ENCODE measurements around the gene TBC1D20. TPM values are rescaled to one million over a fixed set of nuclear protein-coding genes. Genes with fewer than 3 reads are reported as not detected.

The TBC1D20 gene
- total RNA-seq, 1 donor from 2014 or later, result 26.5 TPM

- intact Hi-C loops (cut with DNase I), result loop anchor here (2.0 kb wide), 1 partner anchor 18 kb away; the partner anchor contains the start of gene TBC1D20
- DNase-seq (ENCODE audit: low spot score), result no peak
Observed at GRCh38 chr20:444862-445426, 17.4 kb downstream of the TBC1D20 start.

- no peak for DNase-seq (ENCODE audit: low spot score)
- intact Hi-C loops (cut with DNase I), result loop anchor here (2.0 kb wide), 1 partner anchor 19 kb away; the partner anchor contains the start of gene TBC1D20
Observed at GRCh38 chr20:444117-444516, 18.2 kb downstream of the TBC1D20 start.

DNA sequence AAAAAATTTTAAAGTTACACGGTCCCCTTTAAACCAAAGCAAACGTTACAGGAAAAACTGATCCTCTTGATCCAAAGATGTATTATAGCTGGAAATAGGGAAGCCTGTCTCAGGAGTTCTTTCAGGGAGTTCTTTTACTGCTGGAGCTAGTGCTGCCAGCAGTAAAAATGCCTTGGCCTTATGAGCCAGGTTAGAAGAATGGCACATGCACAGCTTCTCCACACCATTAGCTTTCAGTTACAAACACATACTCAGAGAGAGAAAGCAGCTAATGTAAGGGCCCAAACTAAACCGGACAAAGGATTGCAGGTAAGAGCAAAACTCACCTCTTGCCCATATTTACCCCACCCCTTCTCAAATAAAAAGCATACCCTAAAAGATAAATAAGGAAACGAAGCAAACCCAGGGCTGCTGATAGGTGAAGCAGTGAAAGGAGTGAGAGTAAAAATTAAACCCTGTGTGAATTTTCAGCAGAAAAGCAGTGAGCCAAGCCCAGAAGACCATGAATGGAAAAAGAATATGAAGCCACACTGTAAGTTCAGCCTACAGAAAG lies 19.0 kb downstream of the TBC1D20 start:
- intact Hi-C loops (cut with DNase I), result no loop called here
- no peak for DNase-seq (ENCODE audit: low spot score)

DNA sequence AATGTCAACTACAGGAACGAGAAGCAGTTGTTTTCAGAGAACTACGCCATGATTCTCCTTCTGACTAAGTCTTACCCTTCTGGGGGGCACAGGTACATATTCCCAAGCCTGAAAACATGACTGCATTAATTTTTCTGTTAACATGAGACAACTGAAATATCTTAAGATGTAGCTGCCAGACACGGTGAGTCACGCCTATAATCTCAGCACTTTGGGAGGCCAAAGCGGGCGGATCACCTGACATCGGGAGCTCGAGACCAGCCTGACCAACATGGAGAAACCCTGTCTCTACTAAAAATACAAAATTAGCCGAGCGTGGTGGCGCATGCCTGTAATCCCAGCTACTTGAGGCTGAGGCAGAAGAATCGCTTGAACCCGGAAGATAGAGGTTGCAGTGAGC lies 21.7 kb downstream of the TBC1D20 start:
- intact Hi-C loops (cut with DNase I), result no loop called here
- no peak for DNase-seq (ENCODE audit: low spot score)

- no peak for DNase-seq (ENCODE audit: low spot score)
- intact Hi-C loops (cut with DNase I), result no loop called here
Observed at GRCh38 chr20:440148-440547, 22.2 kb downstream of the TBC1D20 start.

DNA sequence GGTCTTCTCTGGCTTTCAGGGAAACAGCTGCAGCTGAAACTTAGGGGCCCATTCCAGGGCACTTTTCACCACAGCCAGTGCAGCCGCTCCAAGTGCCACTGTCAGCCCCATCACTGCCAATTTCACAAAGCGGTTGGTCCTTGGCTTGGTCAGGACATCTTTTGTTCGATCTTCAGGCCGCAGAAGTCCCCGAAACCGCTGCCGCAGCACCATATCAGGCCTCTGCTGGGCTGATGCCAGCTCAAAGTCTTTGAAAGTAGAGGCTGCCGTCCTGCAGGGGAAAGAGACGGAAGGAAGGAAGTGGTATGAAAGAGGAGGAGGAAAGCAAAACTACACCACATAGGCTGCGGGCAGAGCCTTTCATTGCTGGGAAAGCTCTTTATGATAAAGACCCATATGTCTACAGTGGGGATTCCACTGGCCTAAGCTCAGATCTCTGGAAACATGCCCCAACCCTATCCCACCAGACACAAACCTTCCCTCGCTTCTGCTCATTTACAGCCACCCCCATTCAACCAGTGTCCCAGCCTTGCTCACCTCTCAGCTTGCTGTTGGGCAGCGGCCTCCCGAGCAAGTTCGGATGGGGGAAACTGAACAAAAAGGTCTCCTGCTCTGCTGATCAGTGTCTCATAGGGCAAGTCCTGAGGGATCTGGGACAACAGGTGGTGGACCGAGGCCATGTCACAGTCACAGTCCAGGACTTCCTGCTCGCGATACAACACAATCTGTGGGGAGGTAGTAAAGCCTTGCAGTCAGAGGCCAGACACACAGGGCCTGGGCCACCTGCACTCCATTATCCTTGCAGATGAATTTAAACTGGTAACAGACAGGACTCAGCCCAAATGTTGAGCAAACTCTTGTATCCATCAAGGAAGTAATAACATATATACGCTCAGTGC lies 23.5 kb downstream of the TBC1D20 start:
- intact Hi-C loops (cut with DNase I), result no loop called here
- no peak for DNase-seq (ENCODE audit: low spot score)

- intact Hi-C loops (cut with DNase I), result no loop called here
- DNase-seq (ENCODE audit: low spot score), result no peak
Observed at GRCh38 chr20:437787-438486, 24.4 kb downstream of the TBC1D20 start.

DNA sequence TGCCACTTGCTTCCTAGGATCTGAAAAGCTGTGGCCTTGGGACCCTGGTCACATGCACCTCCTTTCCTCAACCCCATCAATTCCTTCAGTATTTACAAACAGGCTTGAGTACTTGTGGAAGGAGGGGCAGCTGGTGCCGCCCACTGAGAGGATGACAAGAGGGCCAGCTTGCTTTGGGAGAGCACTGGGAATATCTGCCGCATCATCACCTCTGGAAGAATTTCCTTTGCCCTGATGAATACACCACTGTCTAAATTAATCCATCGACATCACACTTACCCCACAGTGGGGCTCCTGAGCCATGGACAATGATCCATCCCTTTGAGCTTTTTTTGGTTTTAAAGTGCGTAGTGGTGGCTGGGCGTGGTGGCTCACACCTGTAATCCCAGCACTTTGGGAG lies 25.9 kb downstream of the TBC1D20 start:
- intact Hi-C loops (cut with DNase I), result no loop called here
- DNase-seq (ENCODE audit: low spot score), result no peak

- intact Hi-C loops (cut with DNase I), result no loop called here
- no peak for DNase-seq (ENCODE audit: low spot score)
Observed at GRCh38 chr20:435558-435957, 26.8 kb downstream of the TBC1D20 start.

- intact Hi-C loops (cut with DNase I), result loop anchor here (5.0 kb wide), 1 partner anchor 83 kb away; no protein-coding TSS in a partner anchor
- DNase-seq (ENCODE audit: low spot score), result no peak
Observed at GRCh38 chr20:434661-435419, 27.5 kb downstream of the TBC1D20 start.

DNA sequence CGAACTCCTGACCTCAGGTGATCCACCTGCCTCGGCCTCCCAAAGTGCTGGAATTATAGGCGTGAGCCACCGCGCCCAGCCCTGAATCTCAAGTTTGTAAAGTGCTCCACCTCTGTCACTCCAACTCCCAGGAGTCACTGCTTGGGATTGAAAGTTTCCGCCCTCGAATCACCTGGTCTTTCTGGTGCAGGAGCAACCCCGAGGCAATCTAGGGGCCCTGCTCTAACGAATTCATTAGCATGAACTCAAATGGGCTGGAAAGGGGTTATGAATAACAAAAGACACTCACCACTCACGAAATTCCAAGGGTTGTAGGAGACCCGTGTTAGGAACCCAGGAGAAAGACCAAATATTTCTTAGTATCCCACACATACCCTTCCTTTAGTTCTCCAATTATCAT lies 28.1 kb downstream of the TBC1D20 start:
- intact Hi-C loops (cut with DNase I), result loop anchor here (5.0 kb wide), 1 partner anchor 82 kb away; no protein-coding TSS in a partner anchor
- DNase-seq (ENCODE audit: low spot score), result no peak

DNA sequence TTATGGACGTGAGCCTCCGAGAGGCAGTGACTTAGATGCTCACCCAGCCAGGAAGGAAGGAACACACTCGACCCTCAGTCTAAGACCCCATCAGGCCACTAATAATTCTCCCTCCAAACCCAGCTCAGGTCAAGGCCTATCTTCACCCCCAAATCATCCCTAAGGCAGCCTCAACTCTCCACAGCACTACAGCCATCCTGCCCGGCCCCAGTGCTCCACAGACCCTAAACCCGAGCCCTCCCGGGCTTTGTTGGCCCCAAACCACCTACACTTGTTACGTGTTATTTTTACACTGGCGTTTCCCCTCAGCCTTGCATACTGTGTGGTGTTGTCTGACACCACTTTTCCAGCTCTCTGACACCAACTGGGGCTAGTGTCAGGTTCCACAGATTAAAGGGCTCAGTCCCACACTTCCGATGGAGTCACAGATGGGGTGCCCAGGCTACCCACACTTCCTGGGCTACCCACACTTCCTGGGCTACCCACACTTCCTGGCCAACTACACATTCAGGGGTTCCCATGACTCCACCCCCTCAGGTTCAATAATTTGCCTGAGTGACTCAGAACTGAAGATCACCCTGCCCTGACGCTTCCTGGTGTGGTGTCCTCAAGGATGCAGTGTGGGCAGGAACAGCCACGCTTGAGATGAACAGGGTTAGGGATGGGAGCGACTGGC lies 28.9 kb downstream of the TBC1D20 start:
- intact Hi-C loops (cut with DNase I), result loop anchor here (5.0 kb wide), 1 partner anchor 81 kb away; no protein-coding TSS in a partner anchor
- no peak for DNase-seq (ENCODE audit: low spot score)

GRCh38 chr20:432677-433299 lies 29.5 kb downstream of the TBC1D20 start:
- DNase-seq (ENCODE audit: low spot score), result no peak
- intact Hi-C loops (cut with DNase I), result loop anchor here (5.0 kb wide), 1 partner anchor 80 kb away; no protein-coding TSS in a partner anchor

DNA sequence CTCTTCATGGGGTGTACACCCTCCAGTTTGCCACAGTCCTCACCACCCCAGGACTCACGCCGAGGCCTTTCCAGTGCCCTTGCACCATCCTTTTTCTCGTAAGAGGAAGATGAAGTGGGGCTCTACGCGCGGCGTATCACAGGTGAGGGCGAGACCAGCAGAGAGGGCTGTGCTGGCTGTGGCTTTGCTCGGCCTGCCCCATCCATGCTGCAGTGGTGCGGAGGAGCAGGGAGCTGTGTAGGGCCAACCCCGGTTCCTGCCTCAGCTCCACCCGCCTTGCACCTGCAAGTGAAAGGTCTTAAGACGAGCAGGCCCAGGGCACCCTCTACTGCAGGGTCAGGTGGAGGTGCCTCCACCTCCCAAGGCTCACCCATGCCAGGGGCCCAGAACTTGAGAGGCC lies 30.1 kb downstream of the TBC1D20 start:
- intact Hi-C loops (cut with DNase I), result loop anchor here (5.0 kb wide), 1 partner anchor 80 kb away; no protein-coding TSS in a partner anchor
- no peak for DNase-seq (ENCODE audit: low spot score)

GRCh38 chr20:431012-431904 lies 31.1 kb downstream of the TBC1D20 start:
- DNase-seq (ENCODE audit: low spot score), result no peak
- intact Hi-C loops (cut with DNase I), result loop anchor here (5.0 kb wide), 1 partner anchor 79 kb away; no protein-coding TSS in a partner anchor

DNA sequence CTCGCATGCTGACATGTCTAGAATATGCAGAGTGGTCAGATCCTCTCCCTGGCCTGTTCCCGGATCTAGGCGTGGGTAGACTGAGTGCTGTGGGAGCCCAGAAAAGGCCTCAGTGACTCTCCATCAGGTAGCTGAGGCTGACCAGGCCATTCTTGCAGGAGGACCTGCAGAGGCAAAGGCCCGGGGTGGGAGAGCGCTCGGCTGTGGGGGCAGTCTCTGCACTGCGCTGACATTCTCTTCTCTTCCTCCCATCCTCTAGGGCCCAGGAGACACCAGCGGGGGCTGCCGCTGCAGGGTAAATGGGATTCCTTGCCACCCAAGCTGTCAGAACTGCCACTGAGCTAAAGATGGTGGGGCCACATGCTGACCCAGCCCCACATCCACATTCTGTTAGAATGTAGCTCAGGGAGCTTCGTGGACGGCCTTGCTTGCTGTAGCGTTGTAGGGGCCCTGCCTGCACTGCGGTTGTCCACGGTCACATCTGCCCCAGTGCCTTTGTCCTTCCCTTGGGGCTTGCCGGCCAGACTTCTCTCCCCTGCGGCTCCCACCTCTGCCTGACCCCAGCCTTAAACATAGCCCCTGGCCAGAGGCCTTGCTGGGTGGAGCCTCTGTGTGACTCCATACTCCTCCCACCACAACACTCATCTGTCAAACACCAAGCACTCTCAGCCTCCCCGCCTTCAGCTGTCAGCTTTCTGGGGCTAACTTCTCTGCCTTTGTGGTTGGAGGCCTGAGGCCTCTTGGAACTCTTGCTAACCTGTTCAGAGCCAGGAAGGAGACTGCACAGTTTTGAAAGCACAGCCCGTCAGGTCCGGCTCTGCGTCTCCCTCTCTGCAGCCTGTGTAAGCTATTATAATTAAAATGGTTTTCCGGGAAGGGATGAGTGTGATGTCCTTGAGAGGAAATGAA lies 32.0 kb downstream of the TBC1D20 start:
- no peak for DNase-seq (ENCODE audit: low spot score)
- intact Hi-C loops (cut with DNase I), result loop anchor here (5.0 kb wide), 1 partner anchor 78 kb away; no protein-coding TSS in a partner anchor

All from cardiac septum (tissue), 1 donor.